IPS-18a (cell line): ENCODE data around the gene ZSCAN30.

ENCODE experiments used
- H3K27ac ChIP-seq: one replicate; pipeline ENCODE4 v1.5.1; 2013; ENCODE audit warnings: low read length
- H3K27me3 ChIP-seq: one replicate; pipeline ENCODE4 v1.6.1; 2013; ENCODE audit warnings: mild to moderate bottlenecking, low read length; ENCODE audit not compliant: control insufficient read depth, insufficient read depth
- H3K36me3 ChIP-seq: one replicate; pipeline ENCODE4 v1.6.1; 2013; ENCODE audit warnings: low read depth, low read length; ENCODE audit not compliant: control insufficient read depth
- H3K4me1 ChIP-seq: one replicate; pipeline ENCODE4 v1.6.1; 2013; ENCODE audit warnings: low read depth, low read length; ENCODE audit not compliant: control insufficient read depth
- H3K4me3 ChIP-seq: one replicate; pipeline ENCODE4 v1.5.1; 2013; ENCODE audit warnings: low read length
- H3K9ac ChIP-seq: one replicate; pipeline ENCODE4 v1.6.1; 2013; ENCODE audit warnings: mild to moderate bottlenecking, low read length, moderate library complexity
- H3K9me3 ChIP-seq: one replicate; pipeline ENCODE4 v1.6.1; 2013; ENCODE audit warnings: low read depth, low read length; ENCODE audit not compliant: control insufficient read depth

ZSCAN30 gene

DNA sequence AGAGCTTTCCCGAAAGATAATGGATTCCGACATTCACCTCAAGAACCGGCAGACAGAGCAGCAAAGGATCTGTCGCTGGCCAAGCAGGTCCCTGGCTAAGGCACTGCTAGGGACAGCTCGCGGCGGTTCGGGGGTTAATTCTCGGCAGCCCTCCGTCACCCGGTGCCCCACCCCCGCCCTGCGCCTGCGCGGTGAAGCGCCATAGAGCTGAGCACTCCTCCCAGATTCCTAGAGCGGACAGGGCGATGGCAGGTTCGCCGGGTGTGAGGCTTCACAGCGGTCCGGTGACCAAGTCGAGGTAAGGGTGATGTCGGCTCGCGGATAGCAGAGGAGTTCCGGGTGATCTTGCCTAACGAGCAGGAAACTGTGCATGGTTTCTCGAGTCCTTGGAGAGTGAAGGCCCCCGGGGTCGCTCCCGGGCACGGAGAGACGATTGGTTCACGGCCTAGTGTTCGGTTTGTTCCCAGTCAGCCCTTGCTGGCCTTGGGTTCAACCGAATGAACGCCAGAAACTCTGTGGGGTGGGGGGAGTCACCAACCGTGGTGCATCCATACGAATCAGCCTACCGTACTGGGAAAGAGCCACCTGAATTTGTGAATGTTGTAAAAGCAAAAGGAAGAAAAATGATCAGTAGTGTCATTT is at the start of gene ZSCAN30:
ZSCAN30 (minus strand) TSS at position 136 of the 642 bp plus-strand sequence. CDS start 25,877 bp downstream, outside the sequence.
- H3K9me3 ChIP-seq, result no peaks in the 10 kb centered on the region
- peak within 1 kb of the TSS; percentile 98 for H3K4me3 ChIP-seq
- no peaks in the 10 kb centered on the region for H3K27me3 ChIP-seq
- H3K9ac ChIP-seq, result peak within 1 kb of the TSS; percentile 93
- H3K36me3 ChIP-seq, result no peaks in the 10 kb centered on the region
- peak within 1 kb of the TSS; percentile 90 for H3K27ac ChIP-seq
- peaks cover 3% of the 10 kb centered on the region for H3K4me1 ChIP-seq

DNA sequence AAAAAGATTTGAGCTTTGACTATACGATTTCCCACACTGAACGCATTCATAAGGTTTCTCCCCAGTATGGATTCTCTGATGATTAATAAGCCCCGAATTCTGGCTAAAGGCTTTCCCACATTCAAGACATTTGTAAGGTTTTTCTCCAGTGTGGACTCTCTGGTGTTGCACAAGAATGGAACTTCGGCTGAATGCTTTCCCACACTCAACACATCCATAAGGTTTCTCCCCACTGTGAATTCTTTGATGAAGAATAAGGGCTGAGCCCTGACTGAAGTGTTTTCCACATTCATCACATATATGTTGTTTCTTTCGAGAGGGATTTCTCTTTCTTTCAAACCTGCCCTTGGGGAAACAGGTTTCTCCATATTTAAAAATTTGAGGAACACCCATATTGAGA is 47.3 kb upstream of the ZSCAN30 start:
- H3K4me1 ChIP-seq, result peaks cover under 1% of the 10 kb centered on the region
- peaks cover 78% of the 10 kb centered on the region for H3K36me3 ChIP-seq
- no peaks in the 10 kb centered on the region for H3K9me3 ChIP-seq
- H3K27me3 ChIP-seq, result no peaks in the 10 kb centered on the region
- H3K27ac ChIP-seq, result no peak overlapping the region
- no peak overlapping the region for H3K9ac ChIP-seq
- H3K4me3 ChIP-seq, result no peak overlapping the region

DNA sequence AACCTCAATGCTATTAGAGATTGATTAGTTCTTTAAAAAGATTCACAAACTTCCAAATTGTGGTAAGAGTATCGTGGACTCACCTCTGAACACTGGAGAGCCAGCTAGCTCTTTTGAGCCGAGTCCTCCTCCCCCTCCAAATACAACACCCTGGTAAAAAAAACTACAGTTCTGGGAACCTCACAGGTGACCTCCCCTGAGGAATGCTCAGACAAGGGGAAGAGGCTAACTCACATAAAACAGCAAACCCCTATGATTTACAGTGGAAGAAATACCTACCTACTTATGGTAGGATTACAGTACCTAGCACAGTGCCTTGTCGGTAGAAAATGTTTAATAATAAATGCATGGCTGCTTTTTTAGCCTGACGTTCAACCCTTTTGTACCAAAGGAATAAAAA is 45.8 kb upstream of the ZSCAN30 start:
- Histone ChIP-seq H3K27ac (no peak overlapping the region), H3K4me3 (no peak overlapping the region), H3K4me1 (peaks cover 6% of the 10 kb centered on the region), H3K36me3 (peaks cover 81% of the 10 kb centered on the region), H3K9me3 (no peaks in the 10 kb centered on the region), H3K27me3 (no peaks in the 10 kb centered on the region), H3K9ac (no peak overlapping the region)

- Histone ChIP-seq H3K9ac (no peak overlapping the region), H3K4me3 (no peak overlapping the region), H3K4me1 (peaks cover 6% of the 10 kb centered on the region), H3K27ac (no peak overlapping the region), H3K36me3 (peaks cover 74% of the 10 kb centered on the region), H3K27me3 (no peaks in the 10 kb centered on the region), H3K9me3 (no peaks in the 10 kb centered on the region)
Measured at GRCh38 chr18:35334821-35335220, 44.8 kb upstream of the ZSCAN30 start.

DNA sequence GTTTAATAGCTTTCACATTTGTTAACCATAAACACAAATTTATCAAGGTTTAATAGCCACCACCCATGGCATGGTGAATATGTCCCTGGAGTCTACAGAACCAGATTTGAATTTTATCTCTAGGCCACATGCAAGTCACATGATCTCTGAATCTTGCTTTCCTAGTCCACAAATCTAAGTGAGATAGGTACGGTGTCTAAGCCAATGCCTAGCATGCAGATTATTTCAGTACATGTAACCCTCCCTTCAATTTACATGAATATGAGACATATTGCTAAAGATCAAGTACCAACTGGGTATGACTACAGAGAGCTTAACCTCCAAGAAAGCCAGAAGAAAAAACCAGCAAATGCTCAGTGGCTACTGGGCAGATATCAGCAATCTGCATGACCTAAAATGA is 44.2 kb upstream of the ZSCAN30 start:
- H3K9ac ChIP-seq, result no peak overlapping the region
- no peak overlapping the region for H3K27ac ChIP-seq
- H3K4me1 ChIP-seq, result peaks cover 6% of the 10 kb centered on the region
- H3K36me3 ChIP-seq, result peaks cover 68% of the 10 kb centered on the region
- H3K9me3 ChIP-seq, result no peaks in the 10 kb centered on the region
- H3K4me3 ChIP-seq, result no peak overlapping the region
- no peaks in the 10 kb centered on the region for H3K27me3 ChIP-seq

DNA sequence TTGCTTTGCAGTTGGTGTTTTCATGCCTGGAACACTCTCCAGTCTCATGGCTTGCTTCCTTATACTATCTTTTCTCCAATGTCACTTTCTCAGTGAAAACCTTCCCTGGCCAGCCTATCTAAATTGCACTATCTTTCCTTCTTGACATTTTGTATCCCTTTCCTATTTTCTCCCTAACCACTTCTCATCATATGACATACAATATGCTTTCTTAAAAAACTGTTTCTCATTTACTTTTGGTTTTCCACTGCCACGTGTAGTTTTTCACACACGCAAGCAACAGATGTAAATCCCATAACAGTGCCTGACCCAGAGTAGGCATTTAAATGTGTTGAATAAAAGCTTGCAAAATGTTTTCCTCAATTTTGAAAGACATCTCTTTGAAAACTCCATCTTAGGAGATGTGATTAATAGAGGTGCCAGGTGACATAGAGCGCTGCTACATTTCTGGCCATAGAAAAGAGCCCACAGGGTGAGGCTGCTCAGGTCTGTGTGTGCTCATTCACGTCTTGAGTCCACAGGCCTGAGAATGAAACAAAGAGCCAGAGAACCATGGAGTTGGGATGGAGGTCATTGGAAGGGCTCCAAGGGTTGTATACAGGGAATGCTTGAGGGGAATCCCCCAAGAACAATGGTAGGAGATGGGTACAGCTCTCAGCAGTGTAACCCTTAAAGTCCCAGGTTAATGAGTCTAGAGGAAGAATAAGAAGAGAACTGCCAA is 41.5 kb upstream of the ZSCAN30 start:
- Histone ChIP-seq H3K9ac (no peak overlapping the region), H3K4me3 (no peak overlapping the region), H3K36me3 (peaks cover 41% of the 10 kb centered on the region), H3K27me3 (no peaks in the 10 kb centered on the region), H3K4me1 (peaks cover 6% of the 10 kb centered on the region), H3K9me3 (no peaks in the 10 kb centered on the region), H3K27ac (no peak overlapping the region)

DNA sequence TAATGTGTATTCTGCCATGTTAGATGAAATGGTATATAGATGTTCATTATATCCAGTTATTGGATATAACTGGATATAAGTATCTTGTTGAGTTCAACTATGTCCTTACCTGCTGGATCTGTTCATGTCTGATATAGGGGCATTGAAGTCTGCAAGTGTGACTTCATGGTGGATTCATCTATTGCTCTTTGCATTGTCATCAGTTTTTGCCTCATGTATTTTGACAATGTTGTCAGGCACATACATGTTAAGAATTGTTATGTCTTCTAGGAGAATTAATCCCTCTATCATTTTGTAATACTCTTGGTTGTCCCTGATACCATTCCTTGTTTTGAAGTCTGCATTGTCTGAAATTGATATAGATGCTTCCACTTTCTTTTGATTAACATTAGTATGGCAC is 38.8 kb upstream of the ZSCAN30 start:
- Histone ChIP-seq H3K36me3 (peaks cover 18% of the 10 kb centered on the region), H3K9ac (no peak overlapping the region), H3K4me3 (no peak overlapping the region), H3K27ac (no peak overlapping the region), H3K27me3 (no peaks in the 10 kb centered on the region), H3K9me3 (no peaks in the 10 kb centered on the region), H3K4me1 (peaks cover 16% of the 10 kb centered on the region)

GRCh38 chr18:35326695-35327387 is 36.8 kb upstream of the ZSCAN30 start:
- no peaks in the 10 kb centered on the region for H3K9me3 ChIP-seq
- H3K4me1 ChIP-seq, result peaks cover 11% of the 10 kb centered on the region
- no peaks in the 10 kb centered on the region for H3K27me3 ChIP-seq
- H3K36me3 ChIP-seq, result peaks cover under 1% of the 10 kb centered on the region
- no peak overlapping the region for H3K4me3 ChIP-seq
- H3K27ac ChIP-seq, result no peak overlapping the region
- no peak overlapping the region for H3K9ac ChIP-seq

- Histone ChIP-seq H3K4me3 (peak overlapping the region; percentile 35), H3K9me3 (no peaks in the 10 kb centered on the region), H3K9ac (peak overlapping the region; percentile 5)
Measured at GRCh38 chr18:35324926-35325655, 35.1 kb upstream of the ZSCAN30 start.

GRCh38 chr18:35322486-35323458 is 32.7 kb upstream of the ZSCAN30 start:
- Histone ChIP-seq H3K27ac (no peak overlapping the region), H3K9me3 (no peaks in the 10 kb centered on the region), H3K4me1 (peaks cover 10% of the 10 kb centered on the region), H3K36me3 (no peaks in the 10 kb centered on the region), H3K9ac (no peak overlapping the region), H3K27me3 (no peaks in the 10 kb centered on the region), H3K4me3 (no peak overlapping the region)

More at GRCh38 chr18:35324926-35325655, 35.1 kb upstream of the ZSCAN30 start:
- Histone ChIP-seq H3K27me3 (no peaks in the 10 kb centered on the region), H3K36me3 (no peaks in the 10 kb centered on the region), H3K27ac (peak overlapping the region; percentile 52), H3K4me1 (peaks cover 10% of the 10 kb centered on the region)
